Medulla oblongata (tissue), 1 donor: ENCODE data around the gene TNFSF10.
"Not testable (repeated sequence)": the region's sequence is repeated elsewhere in the genome, so short reads cannot be mapped to it uniquely, and the experiment has no call there.

Experiments used
- DNase-seq: peaks from one replicate; pipeline ENCODE4 v3.0.0-alpha.2; 2015; ENCODE audit errors: extremely low spot score

Gene TNFSF10

GRCh38 chr3:172544404-172544803 is 21.2 kb upstream of the TNFSF10 start:
- no peak for DNase-seq

DNA sequence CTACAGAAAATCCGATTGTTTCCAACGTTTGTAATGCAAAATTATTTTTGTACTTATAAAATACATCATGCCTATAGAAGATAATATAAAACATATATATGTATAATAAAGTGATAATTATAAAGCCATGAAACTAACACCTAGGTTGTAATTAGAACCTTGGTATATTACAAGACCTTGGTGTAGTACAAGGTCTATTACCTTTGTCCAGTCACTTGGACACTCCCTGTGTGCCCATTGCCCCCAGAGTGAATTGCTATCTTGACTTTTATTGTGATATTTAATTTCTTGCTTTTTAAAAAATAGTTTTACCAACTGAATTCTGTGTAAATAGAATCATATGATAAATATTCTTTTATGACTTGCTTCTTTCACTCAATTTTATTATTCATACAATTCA is 20.7 kb upstream of the TNFSF10 start:
- no peak for DNase-seq

DNA sequence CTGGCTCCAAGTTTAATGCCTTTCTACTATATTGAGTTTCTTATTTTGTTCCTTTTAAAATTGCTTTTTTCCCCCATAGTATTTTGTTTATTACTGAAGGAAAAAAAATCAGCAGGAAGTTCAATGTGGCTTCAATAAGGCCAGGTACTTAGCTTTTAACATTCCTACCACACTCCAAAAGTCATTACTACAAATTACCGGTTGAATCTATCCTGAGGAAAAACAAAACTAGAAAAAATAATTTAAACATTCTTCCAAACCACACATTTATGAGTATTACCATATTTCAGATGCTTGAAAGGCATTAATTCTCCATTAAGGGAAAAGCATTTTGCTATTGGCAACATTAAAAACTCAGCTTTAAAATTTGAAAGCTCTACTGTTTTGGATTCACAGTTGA is 20.2 kb upstream of the TNFSF10 start:
- DNase-seq = no peak

DNA sequence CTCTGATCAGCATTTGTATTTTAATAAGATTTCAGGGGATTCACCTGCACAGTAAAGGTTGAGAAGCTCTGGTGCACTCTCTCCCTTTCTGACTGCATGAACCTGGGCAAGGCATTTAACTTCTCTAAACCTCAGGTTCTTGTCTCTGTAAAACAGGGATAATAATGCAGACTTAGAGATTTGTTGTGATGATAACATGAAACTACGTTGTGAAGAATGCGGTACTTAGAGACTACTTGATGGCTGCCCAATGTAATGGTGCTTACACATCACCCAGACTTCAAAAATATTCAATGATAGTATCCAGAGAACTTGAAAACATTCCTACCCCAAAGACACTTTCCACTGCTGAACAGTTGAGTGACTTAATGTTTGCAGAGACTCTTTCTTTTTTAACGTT is 19.8 kb upstream of the TNFSF10 start:
- no peak for DNase-seq

DNA sequence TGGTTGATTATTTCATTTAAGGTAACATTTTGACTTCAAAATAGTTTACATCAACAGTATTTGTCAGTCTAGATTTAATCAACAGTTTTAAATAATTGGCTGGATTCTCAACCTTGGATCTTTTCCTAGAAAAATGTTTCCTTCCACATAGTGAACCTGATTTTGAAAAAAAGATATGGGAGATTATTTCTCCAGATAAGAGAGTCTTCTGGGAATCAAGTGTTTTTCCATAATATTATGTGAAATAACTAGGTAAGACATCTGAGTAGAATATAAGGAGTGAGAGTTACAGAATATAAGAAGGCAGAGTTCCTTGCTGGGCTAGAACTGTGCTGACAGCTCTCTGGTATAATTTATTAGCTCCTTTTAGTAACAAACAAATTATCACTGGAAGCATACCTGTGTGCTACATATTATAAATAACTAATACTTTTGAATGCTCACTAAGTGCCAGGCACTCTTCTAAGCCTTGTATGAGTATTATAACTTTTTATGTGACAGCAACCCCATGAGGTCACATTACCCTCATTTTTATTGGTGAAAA is 18.8 kb upstream of the TNFSF10 start:
- DNase-seq = no peak

DNA sequence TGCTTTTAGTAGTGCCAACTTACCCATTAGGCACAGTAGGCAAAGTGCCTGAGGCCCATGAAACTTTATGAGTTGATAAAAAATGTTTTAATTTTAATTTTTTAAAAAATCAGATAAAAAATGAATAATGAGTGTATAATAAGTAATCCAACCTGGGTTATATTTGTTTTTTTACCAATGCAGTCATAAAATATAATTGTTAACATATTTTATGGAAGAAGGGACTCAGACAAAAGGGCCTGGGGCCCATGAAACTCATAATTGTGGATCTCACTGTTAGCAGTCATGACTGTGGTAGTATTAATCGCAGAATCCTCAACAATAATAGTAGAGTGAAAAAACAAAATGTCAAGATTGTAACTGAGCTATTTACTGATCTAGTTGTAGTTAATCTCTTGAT is 16.8 kb upstream of the TNFSF10 start:
- DNase-seq = no peak

- DNase-seq = no peak
Measured at GRCh38 chr3:172539273-172539672, 16.0 kb upstream of the TNFSF10 start.

GRCh38 chr3:172538368-172539151 is 15.3 kb upstream of the TNFSF10 start:
- DNase-seq = no peak

GRCh38 chr3:172537507-172538158 is 14.4 kb upstream of the TNFSF10 start:
- no peak for DNase-seq

GRCh38 chr3:172536993-172537419 is 13.8 kb upstream of the TNFSF10 start:
- DNase-seq = no peak

DNA sequence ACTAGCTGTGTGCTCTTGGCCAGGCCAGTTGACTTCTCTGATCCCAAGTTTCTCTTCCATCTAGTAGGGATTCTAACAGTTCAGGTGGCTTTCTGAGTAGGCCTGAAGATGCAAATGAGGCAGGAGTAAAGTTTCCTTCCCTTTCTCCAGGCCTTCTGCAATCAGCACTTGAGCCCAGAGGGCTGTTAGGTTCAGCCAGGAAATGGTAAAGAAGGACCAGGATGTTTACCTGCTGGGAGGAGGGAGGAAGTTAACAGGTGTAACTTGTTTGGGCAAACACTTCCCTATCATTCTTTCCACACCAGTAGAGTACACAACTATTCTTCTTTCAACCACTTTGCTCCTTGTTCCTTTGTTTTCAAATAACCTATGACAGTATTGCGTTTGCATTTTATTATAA is 13.3 kb upstream of the TNFSF10 start:
- no peak for DNase-seq

DNA sequence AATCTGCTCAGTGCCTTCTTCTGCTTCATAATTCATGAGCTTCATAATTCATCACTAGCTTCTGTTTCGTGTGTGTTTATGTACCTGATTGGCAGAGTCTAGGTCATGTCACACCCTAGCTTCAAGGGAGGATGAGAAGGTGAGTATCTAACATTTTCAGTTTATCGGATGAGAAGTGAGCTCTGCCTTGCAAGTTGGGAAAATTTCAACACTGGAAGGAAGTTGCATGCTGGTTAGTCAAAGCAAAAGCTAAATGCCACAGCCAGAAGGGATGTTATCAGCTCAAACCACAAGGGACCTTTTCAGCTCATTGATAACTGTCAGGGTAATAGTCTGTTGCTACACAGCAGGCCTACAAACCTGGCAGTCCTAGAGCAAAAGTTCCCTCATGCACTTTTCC is 7.3 kb upstream of the TNFSF10 start:
- DNase-seq = no peak

- DNase-seq = no peak
Measured at GRCh38 chr3:172530101-172530561, 6.9 kb upstream of the TNFSF10 start.

GRCh38 chr3:172528677-172529076 is 5.4 kb upstream of the TNFSF10 start:
- DNase-seq = no peak

- no peak for DNase-seq
Measured at GRCh38 chr3:172527306-172527705, 4.1 kb upstream of the TNFSF10 start.

- no peak for DNase-seq
Measured at GRCh38 chr3:172525116-172525613, 1.9 kb upstream of the TNFSF10 start.

DNA sequence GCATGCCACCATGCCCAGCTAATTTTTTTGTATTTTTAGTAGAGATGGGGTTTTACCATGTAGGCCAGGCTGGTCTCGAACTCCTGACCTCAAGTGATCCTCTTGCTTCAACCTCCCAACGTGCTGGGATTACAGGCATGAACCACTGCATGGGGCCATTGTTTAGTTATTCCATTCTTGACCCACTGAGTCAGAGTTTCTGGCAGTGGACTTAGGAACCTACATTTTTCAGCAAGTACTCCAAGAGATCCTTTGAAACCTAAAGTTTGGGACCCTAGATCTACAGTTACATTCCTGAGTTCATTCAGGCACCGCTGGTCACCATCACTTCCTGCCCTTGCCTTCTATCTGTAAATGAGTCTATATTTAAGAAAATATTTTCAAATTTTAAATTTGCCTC is 1.4 kb upstream of the TNFSF10 start:
- no peak for DNase-seq

DNA sequence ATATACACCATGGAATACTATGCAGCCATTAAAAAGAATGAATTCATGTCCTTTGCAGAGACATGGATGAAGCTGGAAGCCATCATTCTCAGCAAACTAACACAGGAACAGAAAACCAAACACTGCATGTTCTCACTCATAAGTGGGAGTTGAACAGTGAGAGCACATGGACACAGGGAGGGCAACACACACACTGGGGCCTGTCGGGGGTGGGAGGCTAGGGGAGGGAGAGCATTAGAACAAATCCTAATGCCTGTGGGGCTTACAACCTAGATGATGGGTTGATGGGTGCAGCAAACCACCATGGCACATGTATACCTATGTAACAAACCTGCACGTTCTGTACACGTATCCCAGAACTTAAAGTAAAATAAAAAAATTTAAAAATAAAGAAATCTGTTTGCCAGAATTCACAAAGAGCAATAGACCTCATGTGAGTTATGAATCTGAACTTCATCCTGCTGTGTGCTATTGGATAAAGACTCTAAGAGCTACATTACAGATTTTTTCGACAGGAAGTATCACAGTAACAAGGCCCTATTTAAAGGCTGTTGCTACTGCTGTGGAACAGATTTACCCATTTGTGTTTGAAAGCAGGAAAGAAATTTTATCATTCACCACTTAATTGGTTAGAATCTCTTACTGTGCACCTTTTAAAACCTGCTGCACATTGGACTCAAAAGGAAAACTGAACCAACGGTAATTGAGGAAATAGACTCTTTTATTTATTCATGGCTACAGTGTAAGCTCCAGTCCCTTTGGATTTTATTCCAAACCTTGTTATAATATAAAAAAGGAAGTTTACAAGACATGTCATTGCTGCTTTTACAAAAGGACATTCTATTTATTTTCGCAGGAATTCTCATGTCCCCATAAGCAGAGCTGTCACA is 1.1 kb downstream of the TNFSF10 start:
- not testable (repeated sequence) for DNase-seq

GRCh38 chr3:172520301-172520831 is 2.9 kb downstream of the TNFSF10 start:
- DNase-seq = no peak

DNA sequence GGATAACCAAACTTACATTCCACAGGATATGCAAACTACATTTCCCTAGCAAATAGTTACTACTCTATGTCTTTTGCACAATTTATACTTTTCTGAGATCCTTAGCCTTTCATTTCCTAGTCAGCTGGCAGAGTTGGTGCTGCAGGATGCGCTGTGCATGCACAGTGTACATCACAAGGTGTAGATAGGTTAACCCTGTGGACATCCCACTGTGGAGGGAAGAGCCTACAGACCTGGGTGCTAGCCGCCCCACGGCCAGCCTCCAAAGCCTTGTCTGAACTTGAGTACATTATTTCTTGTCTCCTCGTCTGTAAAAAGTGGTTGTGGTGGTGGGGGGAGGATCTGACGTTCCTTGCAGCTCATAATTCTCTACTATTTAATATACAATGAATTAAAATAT is 3.5 kb downstream of the TNFSF10 start:
- no peak for DNase-seq

- DNase-seq = no peak
Measured at GRCh38 chr3:172518929-172519640, 4.1 kb downstream of the TNFSF10 start.
